K562 (cell line): ENCODE measurements around the gene CALML6. TPM values are rescaled to one million over a fixed set of nuclear protein-coding genes. Genes with fewer than 3 reads are reported as not detected.

ENCODE experiments used
- ATAC-seq: fragments of 200-7000 bp; cut with Tn5 transposase; 3 replicates; pipeline ENCODE4 v1.9.1; 2020; ENCODE audit warnings: moderate library complexity
- BruUV-seq: library from RNA; stranded (reverse); fragments of 400-500 nt; replicated peaks from 2 replicates; lab custom pipeline; 2021; lab: Mats Ljungman, UMichigan
- CTCF ChIA-PET: fragments of 300-600 bp; formaldehyde crosslinking; extraction: SDS; loops from one replicate; lab custom pipeline; 2021; ENCODE audit warnings: low intra/inter-chr PET ratio; lab: Yijun Ruan, JAX
- POLR2A ChIA-PET: fragments of 300-600, 350-650 bp; sonication (Branson Sonifier 250); formaldehyde crosslinking; extraction: SDS; loops from one replicate; lab custom pipeline; 2021; ENCODE audit warnings: antibody characterized with exemption, inconsistent platforms; lab: Yijun Ruan, JAX
- DNase-seq, 4 experiments: peaks; one replicate each; pipeline versions ENCODE4 v3.0.0 to v3.0.0-alpha.2; 2011 to 2018; ENCODE audit warnings: low spot score in 3 of 4, mixed read lengths in 3 of 4; ENCODE audit errors: extremely low read depth in 1 of 4
- FAIRE-seq: peaks from 2 replicates; lab custom pipeline; 2011; peaks lifted over from hg19 to GRCh38; lab: Jason Lieb, UNC
- H2AFZ ChIP-seq: 2 replicates; pipeline ENCODE4 v1.6.0; 2011; ENCODE audit warnings: low read depth, low read length, control low read depth, inconsistent platforms
- H3K27ac ChIP-seq: fragments of 200-600 bp; 3 replicates; pipeline ENCODE4 v1.8.0; 2011; ENCODE audit warnings: low read depth, mild to moderate bottlenecking, control low read depth, inconsistent platforms, low read length, moderate library complexity, mixed read lengths; ENCODE audit errors: extremely low read depth
- H3K27me3 ChIP-seq, 2 experiments: fragments of 300-600 bp in 1 of 2; 2 replicates in 1 of 2; 3 replicates in 1 of 2; pipeline versions ENCODE4 v1.6.0 to v1.8.0; 2011; ENCODE audit warnings: inconsistent platforms in 2 of 2, low read length in 2 of 2, mild to moderate bottlenecking in 1 of 2, mixed read lengths in 1 of 2, moderate library complexity in 1 of 2; ENCODE audit not compliant: control insufficient read depth in 2 of 2, insufficient read depth in 2 of 2
- H3K36me3 ChIP-seq: fragments of 300-600 bp; 3 replicates; pipeline ENCODE4 v1.8.0; 2011; ENCODE audit warnings: mild to moderate bottlenecking, low read length, inconsistent platforms; ENCODE audit not compliant: control insufficient read depth, insufficient read depth
- H3K4me1 ChIP-seq, 2 experiments: fragments of 200-600 bp in 1 of 2; replicated peaks in 1 of 2; 2 replicates in 1 of 2; 3 replicates in 1 of 2; pipeline versions ENCODE4 v1.5.1 to v1.8.0; 2011; ENCODE audit warnings: inconsistent platforms in 2 of 2, low read length in 2 of 2, mild to moderate bottlenecking in 1 of 2, mixed read lengths in 1 of 2, moderate library complexity in 1 of 2; ENCODE audit not compliant: control insufficient read depth in 2 of 2, insufficient read depth in 2 of 2
- H3K4me2 ChIP-seq: 2 replicates; pipeline ENCODE4 v1.6.1; 2011; ENCODE audit warnings: low read length, control low read depth, inconsistent platforms, mixed read lengths; ENCODE audit not compliant: insufficient read depth
- H3K4me3 ChIP-seq: fragments of 200-600 bp; sonication (generic), shearing (Covaris generic); 2 replicates; pipeline ENCODE4 v1.5.1; 2016; ENCODE audit warnings: control low read depth, inconsistent platforms
- H3K79me2 ChIP-seq: fragments of 200-600 bp; 3 replicates; pipeline ENCODE4 v1.8.0; 2011; ENCODE audit warnings: low read length, inconsistent platforms; ENCODE audit not compliant: control insufficient read depth, insufficient read depth
- H3K9ac ChIP-seq, 2 experiments: 2 replicates each; pipeline versions ENCODE4 v1.6.0 to v1.6.1; 2011; ENCODE audit warnings: low read depth in 2 of 2, low read length in 2 of 2, control low read depth in 1 of 2, inconsistent platforms in 1 of 2, mild to moderate bottlenecking in 1 of 2, mixed read lengths in 1 of 2; ENCODE audit not compliant: insufficient read depth in 1 of 2
- H3K9me1 ChIP-seq: one replicate; pipeline ENCODE4 v1.6.0; 2011; ENCODE audit warnings: inconsistent platforms, mild to moderate bottlenecking, low read length, moderate library complexity; ENCODE audit not compliant: control insufficient read depth, insufficient read depth
- H3K9me3 ChIP-seq: replicated peaks from 2 replicates; pipeline ENCODE4 v1.5.1; 2011; ENCODE audit warnings: low read depth, low read length, inconsistent platforms; ENCODE audit not compliant: control insufficient read depth, insufficient read depth
- H4K20me1 ChIP-seq: replicated peaks from 2 replicates; pipeline ENCODE4 v1.6.1; 2011; ENCODE audit warnings: low read length, inconsistent platforms, mixed read lengths; ENCODE audit not compliant: control insufficient read depth, insufficient read depth
- ATF3 ChIP-seq, 2 experiments: fragments of 450-650 bp in 1 of 2; sonication (generic) in 1 of 2; formaldehyde crosslinking in 1 of 2; IDR thresholded peaks in 1 of 2; conservative IDR thresholded peaks in 1 of 2; 2 replicates each; pipeline versions ENCODE4 v1.6.1 to v1.8.1; 2016 to 2023; ENCODE audit warnings: mild to moderate bottlenecking in 2 of 2, moderate library complexity in 2 of 2, inconsistent platforms in 1 of 2, missing genetic modification reagents in 1 of 2
- BRF2 ChIP-seq: IDR thresholded peaks from 3 replicates; pipeline ENCODE4 v1.6.1; 2011; ENCODE audit warnings: borderline replicate concordance, mild to moderate bottlenecking; ENCODE audit not compliant: insufficient read length, insufficient read depth
- C11orf30 ChIP-seq: fragments of 450-650 bp; IDR thresholded peaks from 2 replicates; pipeline ENCODE4 v1.6.1; 2016; ENCODE audit warnings: low read depth, mild to moderate bottlenecking
- ETS1 ChIP-seq: conservative IDR thresholded peaks from 2 replicates; pipeline ENCODE4 v1.6.1; 2011; ENCODE audit warnings: low read depth, mild to moderate bottlenecking, low read length; ENCODE audit not compliant: control insufficient read depth
- MAFG ChIP-seq: fragments of 450-650 bp; conservative IDR thresholded peaks from 2 replicates; pipeline ENCODE4 v1.6.1; 2016; ENCODE audit warnings: missing genetic modification characterization, missing compliant biosample characterization
- NFE2 ChIP-seq: IDR thresholded peaks from 2 replicates; pipeline ENCODE4 v1.6.1; 2014; ENCODE audit warnings: antibody characterized with exemption, low read depth
- ZNF316 ChIP-seq: fragments of 450-650 bp; IDR thresholded peaks from 2 replicates; pipeline ENCODE4 v1.6.1; 2016
- WGBS: fragments of 100-300 bp; shearing (Covaris generic); methylation state at CpG from one replicate; pipeline ENCODE4 v1.1.6; 2016; ENCODE audit warnings: low coverage, mixed read lengths; ENCODE audit not compliant: insufficient coverage; ENCODE audit errors: missing lambda C conversion rate; 5-methylcytosine and 5-hydroxymethylcytosine counted together
- in situ Hi-C: fragments of 300-500 bp; cut with MboI; formaldehyde crosslinking; loops from 4 replicates; pipeline ENCODE4 v1.15.0; 2018; ENCODE audit warnings: inconsistent platforms, mixed read lengths
- intact Hi-C: fragments of 100-400 bp; cut with micrococcal nuclease; formaldehyde crosslinking; loops from 2 replicates; pipeline ENCODE4 v1.14.2; 2022
- polyA plus RNA-seq, 8 experiments: library from polyadenylated mRNA; depleted of rRNA in 4 of 8; stranded (reverse) in 5 of 8; unstranded in 3 of 8; fragments of >200 nt; fragmentation: Nextera tagmentation in 2 of 8; fragmentation: Illumina TruSeq in 1 of 8; extraction: Ambion mirVana in 2 of 8; extraction: Trizol in 1 of 8; gene quantifications; 2 replicates each; pipeline versions ENCODE4 v1.2.1 to v1.2.3, GENCODE V29; 2011 to 2014; ENCODE audit warnings: inconsistent platforms in 1 of 8, missing spikeins in 1 of 8
- total RNA-seq, 7 experiments: library from RNA; depleted of rRNA in 6 of 7; stranded (reverse); fragments of >200 nt in 6 of 7; fragmentation: Illumina TruSeq in 2 of 7; extraction: Trizol in 2 of 7; gene quantifications; 2 replicates each; pipeline versions ENCODE4 v1.2.1 to v1.2.3, GENCODE V29; 2011 to 2021; ENCODE audit warnings: low replicate concordance in 1 of 7

Gene CALML6
- total and polyA plus RNA-seq, 9 of the 15 experiments (the other 6 are each of a cell fraction or from before 2014, with no cell fraction given) = 0.14 TPM; not detected in 8

GRCh38 chr1:1960480-1961196, 45.6 kb downstream of the CALML6 start:
- no peak overlapping the region for H3K4me3 ChIP-seq
- no peaks in the 10 kb centered on the region for H3K9me3 ChIP-seq
- no peak overlapping the region for H2AFZ ChIP-seq
- ChIA-PET POLR2A (interaction anchor here (0.5 to 1.7 kb wide), 5 partner anchors 9 to 132 kb away, joined by 3 to 5 read pairs (median 3); no protein-coding TSS in a partner anchor), CTCF (interaction anchor here (0.7 to 2.7 kb wide), 2 partner anchors 84 to 99 kb away, joined by 3 to 47 read pairs; no protein-coding TSS in a partner anchor)
- no peak overlapping the region for H3K4me2 ChIP-seq
- 6% methylated on average over 17 of the region's 17 CpGs for WGBS
- intact Hi-C loops = loop anchor here (2.0 kb wide), 1 partner anchor 86 kb away; no protein-coding TSS in a partner anchor
- ATAC-seq (no peak), DNase-seq (no peak), FAIRE-seq (no peak)
- H3K27ac ChIP-seq = no peak overlapping the region
- no peaks in the 10 kb centered on the region for H3K79me2 ChIP-seq
- peaks cover 13% of the 10 kb centered on the region for H4K20me1 ChIP-seq
- TF ChIP-seq ETS1 (no peak), MAFG (tag) (peak; percentile 56), NFE2 (peak; percentile 25; the same call in 1 of the 2 replicates), ZNF316 (peak; percentile 90), C11orf30 (peak; percentile 65), BRF2 (no peak), ATF3 (IDR thresholded peaks at IDR 0.05) (no peak), ATF3 (CRISPR knock-in tag; conservative IDR thresholded peaks at IDR 0.05) (0 out of 2 replicates have a peak, but pooled peaks have one; percentile 1)
- peaks cover 0 to 27% of the 10 kb centered on the region in 2 experiments; a peak in 3 of 5 replicates for H3K4me1 ChIP-seq
- in situ Hi-C loops = loop anchor here (5.0 kb wide), 1 partner anchor 77 kb away; no protein-coding TSS in a partner anchor
- no peaks in the 10 kb centered on the region for H3K36me3 ChIP-seq
- H3K27me3 ChIP-seq = peaks cover 68 to 92% of the 10 kb centered on the region in 2 experiments
- H3K9me1 ChIP-seq = no peaks in the 10 kb centered on the region
- BruUV-seq = no TSS peak
- 0 out of 4 replicates have a peak overlapping the region, but pooled peaks of 1 of the 2 experiments have one; percentile 43 for H3K9ac ChIP-seq
